ENCODE data around the gene SLC6A4. TPM values are rescaled to one million over a fixed set of nuclear protein-coding genes. Genes with fewer than 3 reads are reported as not detected.
"Not testable (repeated sequence)": the region's sequence is repeated elsewhere in the genome, so short reads cannot be mapped to it uniquely, and the experiment has no call there.

The SLC6A4 gene
- total RNA-seq, 2 donors from 2014 or later = 0.38 to 1.8 TPM

DNA sequence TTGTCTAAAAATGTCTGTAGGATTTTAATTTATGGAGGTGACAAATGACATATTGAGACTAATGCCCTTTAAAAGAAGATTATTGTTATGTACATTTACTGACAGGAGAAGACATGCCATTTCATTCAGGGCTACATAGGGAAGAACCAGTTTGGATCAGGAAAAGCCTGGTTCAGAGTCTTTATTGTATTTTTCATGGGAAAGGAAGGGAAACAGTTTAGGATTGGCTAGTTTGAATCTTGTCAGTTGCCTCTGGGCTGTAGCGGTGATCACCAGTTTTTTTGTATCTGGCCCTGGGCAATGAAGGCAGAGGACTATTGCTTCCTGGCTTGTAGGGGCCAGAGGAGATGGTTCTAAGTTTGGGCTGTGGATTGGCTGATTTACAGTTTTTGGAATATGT, 87.1 kb downstream of the SLC6A4 start:
- Mint-ChIP-seq H3K36me3 (ENCODE audit: low read depth) (peaks cover 24% of the 10 kb centered on the region), H3K4me3 (no peak overlapping the region), H3K9me3 (no peaks in the 10 kb centered on the region), H3K27ac (no peak overlapping the region), H3K27me3 (ENCODE audit: insufficient read depth) (no peaks in the 10 kb centered on the region), H3K4me1 (no peaks in the 10 kb centered on the region)
- Histone ChIP-seq H3K4me3 (ENCODE audit: low read length) (no peak overlapping the region), H3K9ac (ENCODE audit: extremely low read depth, low read length, poor library complexity, severe bottlenecking) (no peak overlapping the region), H3K36me3 (ENCODE audit: control insufficient read depth, insufficient read depth, low read length) (peaks cover 42% of the 10 kb centered on the region), H3K27me3 (ENCODE audit: control insufficient read depth, insufficient read depth, low read length, poor library complexity, severe bottlenecking) (no peaks in the 10 kb centered on the region), H3K4me1 (ENCODE audit: control insufficient read depth, insufficient read depth, low read length) (no peaks in the 10 kb centered on the region), H3K27ac (ENCODE audit: low read depth, low read length) (no peak overlapping the region), H3K9me3 (ENCODE audit: control insufficient read depth, low read length) (no peaks in the 10 kb centered on the region)
- TF ChIP-seq, protein P1, sequence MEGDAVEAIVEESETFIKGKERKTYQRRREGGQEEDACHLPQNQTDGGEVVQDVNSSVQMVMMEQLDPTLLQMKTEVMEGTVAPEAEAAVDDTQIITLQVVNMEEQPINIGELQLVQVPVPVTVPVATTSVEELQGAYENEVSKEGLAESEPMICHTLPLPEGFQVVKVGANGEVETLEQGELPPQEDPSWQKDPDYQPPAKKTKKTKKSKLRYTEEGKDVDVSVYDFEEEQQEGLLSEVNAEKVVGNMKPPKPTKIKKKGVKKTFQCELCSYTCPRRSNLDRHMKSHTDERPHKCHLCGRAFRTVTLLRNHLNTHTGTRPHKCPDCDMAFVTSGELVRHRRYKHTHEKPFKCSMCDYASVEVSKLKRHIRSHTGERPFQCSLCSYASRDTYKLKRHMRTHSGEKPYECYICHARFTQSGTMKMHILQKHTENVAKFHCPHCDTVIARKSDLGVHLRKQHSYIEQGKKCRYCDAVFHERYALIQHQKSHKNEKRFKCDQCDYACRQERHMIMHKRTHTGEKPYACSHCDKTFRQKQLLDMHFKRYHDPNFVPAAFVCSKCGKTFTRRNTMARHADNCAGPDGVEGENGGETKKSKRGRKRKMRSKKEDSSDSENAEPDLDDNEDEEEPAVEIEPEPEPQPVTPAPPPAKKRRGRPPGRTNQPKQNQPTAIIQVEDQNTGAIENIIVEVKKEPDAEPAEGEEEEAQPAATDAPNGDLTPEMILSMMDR (conservative IDR thresholded peaks at IDR 0.05) = no peak
- 97 to 100% methylated on average over 1 of the region's 1 CpG for WGBS, 2 experiments (ENCODE audit: insufficient coverage in 1 of 2, insufficient read length in 1 of 2)
- DNase-seq = no peak

DNA sequence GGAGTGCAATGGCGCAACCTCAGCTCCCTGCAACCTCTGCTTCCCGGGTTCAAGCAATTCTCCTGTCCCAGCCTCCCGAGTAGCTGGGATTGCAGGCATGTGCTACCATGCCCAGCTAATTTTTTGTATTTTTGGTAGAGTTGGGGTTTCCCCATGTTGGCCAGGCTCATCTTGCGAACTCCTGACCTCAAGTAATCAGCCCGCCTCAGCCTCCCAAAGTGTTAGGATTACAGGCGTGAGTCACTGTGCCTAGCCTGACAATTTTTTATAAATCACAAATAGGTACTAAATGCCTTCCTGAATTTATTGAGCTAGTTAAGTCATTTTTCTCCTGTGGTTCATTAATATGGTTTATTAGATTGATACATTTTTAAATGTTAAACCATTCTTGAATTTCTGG, 87.6 kb downstream of the SLC6A4 start:
- not testable (repeated sequence) for H3K4me3 Mint-ChIP-seq; H3K9ac ChIP-seq (ENCODE audit: extremely low read depth, low read length, poor library complexity, severe bottlenecking); H3K9me3 ChIP-seq (ENCODE audit: control insufficient read depth, low read length); H3K27ac ChIP-seq (ENCODE audit: low read depth, low read length); H3K27ac Mint-ChIP-seq; DNase-seq; H3K27me3 Mint-ChIP-seq (ENCODE audit: insufficient read depth); H3K27me3 ChIP-seq (ENCODE audit: control insufficient read depth, insufficient read depth, low read length, poor library complexity, severe bottlenecking); H3K9me3 Mint-ChIP-seq; H3K4me3 ChIP-seq (ENCODE audit: low read length); H3K4me1 Mint-ChIP-seq; H3K4me1 ChIP-seq (ENCODE audit: control insufficient read depth, insufficient read depth, low read length)
- H3K36me3 Mint-ChIP-seq (ENCODE audit: low read depth) = peaks cover 21% of the 10 kb centered on the region
- 92 to 99% methylated on average over 4 to 6 of the region's 6 CpGs for WGBS, 2 experiments (ENCODE audit: insufficient coverage in 1 of 2, insufficient read length in 1 of 2)
- peaks cover 39% of the 10 kb centered on the region for H3K36me3 ChIP-seq (ENCODE audit: control insufficient read depth, insufficient read depth, low read length)

Other genes with a start within 250 kb of the SLC6A4 start
- 10 to 100 TPM; 28.5 to 35.6 TPM for gene NSRP1, start 118.9 kb downstream of the SLC6A4 start, total RNA-seq
- 10 to 100 TPM; 84.7 to 92.0 TPM for gene BLMH, start 56.2 kb upstream of the SLC6A4 start, total RNA-seq
- not detected for gene TMIGD1, start 98.4 kb upstream of the SLC6A4 start, total RNA-seq
- 10 to 100 TPM; 81.7 to 82.1 TPM for gene CPD, start 143.2 kb upstream of the SLC6A4 start, total RNA-seq
- 10 to 100 TPM; 50.8 to 57.3 TPM for gene GOSR1, start 241.7 kb upstream of the SLC6A4 start, total RNA-seq

All from endodermal cell (in vitro differentiated cells).